Measurements from ENCODE around the gene UPK2.

UPK2 gene

GRCh38 chr11:118917481-118918127 lies 38.5 kb upstream of the UPK2 start:
- peak; percentile 74 for DNase-seq (ENCODE audit: low spot score)

- DNase-seq (ENCODE audit: low spot score), result peak; percentile 83
Observed at GRCh38 chr11:118918128-118918685, 37.9 kb upstream of the UPK2 start.

- no peak for DNase-seq (ENCODE audit: low spot score)
Observed at GRCh38 chr11:118918686-118919280, 37.3 kb upstream of the UPK2 start.

- peak; percentile 89 for DNase-seq (ENCODE audit: low spot score)
Observed at GRCh38 chr11:118921121-118921928, 34.8 kb upstream of the UPK2 start.

GRCh38 chr11:118921929-118922744 lies 34.0 kb upstream of the UPK2 start:
- DNase-seq (ENCODE audit: low spot score), result peak; percentile 81

GRCh38 chr11:118922745-118923627 lies 33.1 kb upstream of the UPK2 start:
- no peak for DNase-seq (ENCODE audit: low spot score)

- no peak for DNase-seq (ENCODE audit: low spot score)
Observed at GRCh38 chr11:118923721-118924587, 32.1 kb upstream of the UPK2 start.

- peak; percentile 75 for DNase-seq (ENCODE audit: low spot score)
Observed at GRCh38 chr11:118924591-118925585, 31.2 kb upstream of the UPK2 start.

GRCh38 chr11:118927554-118928100 lies 28.5 kb upstream of the UPK2 start:
- DNase-seq (ENCODE audit: low spot score), result no peak

- peak; percentile 99 for DNase-seq (ENCODE audit: low spot score)
Observed at GRCh38 chr11:118928101-118928869, 27.8 kb upstream of the UPK2 start.

- peak; percentile 82 for DNase-seq (ENCODE audit: low spot score)
Observed at GRCh38 chr11:118928870-118929500, 27.1 kb upstream of the UPK2 start.

GRCh38 chr11:118929501-118930093 lies 26.5 kb upstream of the UPK2 start:
- DNase-seq (ENCODE audit: low spot score), result peak; percentile 85

GRCh38 chr11:118930094-118930712 lies 25.9 kb upstream of the UPK2 start:
- DNase-seq (ENCODE audit: low spot score), result peak; percentile 78

GRCh38 chr11:118931571-118931970 lies 24.5 kb upstream of the UPK2 start:
- no peak for DNase-seq (ENCODE audit: low spot score)

GRCh38 chr11:118933486-118933885 lies 22.6 kb upstream of the UPK2 start:
- DNase-seq (ENCODE audit: low spot score), result no peak

GRCh38 chr11:118935376-118935775 lies 20.7 kb upstream of the UPK2 start:
- no peak for DNase-seq (ENCODE audit: low spot score)

Measured in hepatic stellate cell (primary cell).